Mucosa of descending colon (tissue), 3 donors: ENCODE data around the gene TCIRG1. TPM values are rescaled to one million over a fixed set of nuclear protein-coding genes. Genes with fewer than 3 reads are reported as not detected.

Experiments used
- ATAC-seq: fragments of 200-7000 bp; cut with Tn5 transposase; one replicate; pipeline ENCODE4 v1.9.1; 2020; ENCODE audit warnings: mild to moderate bottlenecking, moderate library complexity
- DNase-seq, 3 donors: peaks; one replicate each; pipeline ENCODE4 v3.0.0-alpha.2; 2020
- H3K36me3 ChIP-seq: fragments of 200-600 bp; one replicate; pipeline ENCODE4 v1.8.0; 2021; ENCODE audit warnings: low read depth, mild to moderate bottlenecking
- H3K4me1 ChIP-seq: fragments of 200-600 bp; one replicate; pipeline ENCODE4 v1.8.0; 2021; ENCODE audit warnings: low read depth, mild to moderate bottlenecking
- H3K4me3 ChIP-seq: fragments of 200-600 bp; one replicate; pipeline ENCODE4 v1.8.0; 2021; ENCODE audit warnings: mild to moderate bottlenecking
- H3K9me3 ChIP-seq: fragments of 200-600 bp; one replicate; pipeline ENCODE4 v1.8.0; 2021; ENCODE audit warnings: mild to moderate bottlenecking
- CTCF ChIP-seq: fragments of 200-600 bp; IDR thresholded peaks from one replicate; pipeline ENCODE4 v1.8.0; 2022; ENCODE audit warnings: antibody characterized with exemption, mild to moderate bottlenecking
- intact Hi-C, 2 donors: fragments of 100-400 bp; cut with DNase I in 1 of 2; cut with micrococcal nuclease in 1 of 2; formaldehyde crosslinking; loops; one replicate each; pipeline versions ENCODE4 v1.11.0 to v1.11.1; 2022; cut with DNase I, micrococcal nuclease
- total RNA-seq, 3 donors: library from RNA; stranded (reverse); fragmentation: NEBNext Ultra II Directional in 2 of 3; extraction: Animal tissue kit (Norgen Biotek cat#: 25700) in 2 of 3; gene quantifications; one replicate each; pipeline versions ENCODE4 v1.2.1 to v1.2.4, GENCODE V29; 2021 to 2023
- donor health status: DM: no; HTN: no; CAD: no; lungs with moderate emphysema.
- donor health status: DM: no; HTN: no; CAD: no.
- donor health status: DM: no; HTN: yes; CAD: no.

The TCIRG1 gene
- total RNA-seq, 3 donors from 2014 or later: 155 to 189 (median 166) TPM

- DNase-seq (peak in 1 of 3 donors; percentile 36), ATAC-seq (no peak)
- no peak for TF ChIP-seq CTCF
- Histone ChIP-seq H3K4me3 (no peak overlapping the region), H3K9me3 (no peaks in the 10 kb centered on the region), H3K36me3 (no peaks in the 10 kb centered on the region), H3K4me1 (peaks cover 26% of the 10 kb centered on the region)
- intact Hi-C loops: no loop called here
Measured at GRCh38 chr11:68032997-68033707, 5.7 kb upstream of the TCIRG1 start.

DNA sequence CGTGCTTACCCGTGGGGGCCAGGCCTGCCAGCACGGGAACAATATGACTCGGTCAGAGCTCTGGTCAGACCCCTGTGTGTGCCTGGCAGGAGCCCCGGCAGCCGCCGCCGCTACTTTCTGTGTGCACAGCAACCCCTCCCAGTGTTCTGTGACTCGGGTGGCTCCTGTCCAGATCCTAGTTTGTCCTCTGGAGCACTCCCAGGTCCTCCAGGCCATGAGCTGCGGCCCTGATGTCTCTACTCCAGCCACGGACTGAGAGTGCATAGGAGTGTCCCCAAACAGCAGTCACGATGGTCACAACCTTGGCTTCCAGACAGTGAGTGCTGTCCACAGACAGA lies 5.1 kb upstream of the TCIRG1 start:
- ATAC-seq (no peak), DNase-seq (peak in 1 of 3 donors; percentile 47)
- Histone ChIP-seq H3K4me1 (peaks cover 32% of the 10 kb centered on the region), H3K9me3 (no peaks in the 10 kb centered on the region), H3K36me3 (no peaks in the 10 kb centered on the region), H3K4me3 (no peak overlapping the region)
- no peak for TF ChIP-seq CTCF
- intact Hi-C loops: no loop called here

- peak in 1 of 3 donors; percentile 49 for DNase-seq
- intact Hi-C loops: no loop called here
- Histone ChIP-seq H3K4me3 (no peak overlapping the region), H3K36me3 (no peaks in the 10 kb centered on the region), H3K4me1 (peaks cover 30% of the 10 kb centered on the region), H3K9me3 (no peaks in the 10 kb centered on the region)
- TF ChIP-seq CTCF: no peak
- ATAC-seq: no peak
Measured at GRCh38 chr11:68035266-68035876, 3.5 kb upstream of the TCIRG1 start.

GRCh38 chr11:68036141-68036716 lies 2.6 kb upstream of the TCIRG1 start:
- DNase-seq (peak in 2 of 3 donors; percentile 46 to 62), ATAC-seq (no peak)
- TF ChIP-seq CTCF: no peak
- no peaks in the 10 kb centered on the region for H3K36me3 ChIP-seq
- H3K4me1 ChIP-seq: peaks cover 28% of the 10 kb centered on the region
- H3K4me3 ChIP-seq: no peak overlapping the region
- H3K9me3 ChIP-seq: no peaks in the 10 kb centered on the region
- intact Hi-C loops: no loop called here

- Histone ChIP-seq H3K36me3 (no peaks in the 10 kb centered on the region), H3K4me1 (peaks cover 22% of the 10 kb centered on the region), H3K4me3 (no peak overlapping the region), H3K9me3 (no peaks in the 10 kb centered on the region)
- TF ChIP-seq CTCF: no peak
- ATAC-seq (peak; percentile 6), DNase-seq (peak; percentile 40 to 87 (median 69))
- intact Hi-C loops: no loop called here
Measured at GRCh38 chr11:68036717-68037239, 2.0 kb upstream of the TCIRG1 start.
